Suppressor macrophage (primary cell): ENCODE measurements around the gene IRF2.

ENCODE experiments used
- DNase-seq, 4 experiments: peaks; one replicate each; pipeline ENCODE4 v3.0.0-alpha.2; 2020 to 2022

Gene IRF2

GRCh38 chr4:184406958-184407391, 67.4 kb downstream of the IRF2 start:
- peak; percentile 43 to 78 (median 70) for DNase-seq

- DNase-seq, result no peak
These were observed 70.3 kb downstream of the IRF2 start for GRCh38 chr4:184404047-184404446.

GRCh38 chr4:184403384-184403781, 71.0 kb downstream of the IRF2 start:
- no peak for DNase-seq

- DNase-seq, result no peak
These were observed 71.5 kb downstream of the IRF2 start for GRCh38 chr4:184402740-184403383.

- DNase-seq, result no peak
These were observed 72.1 kb downstream of the IRF2 start for GRCh38 chr4:184402239-184402638.

- no peak for DNase-seq
These were observed 72.8 kb downstream of the IRF2 start for GRCh38 chr4:184401397-184402171.

GRCh38 chr4:184400891-184401290, 73.5 kb downstream of the IRF2 start:
- DNase-seq, result no peak

- peak in 1 of 4 experiments; percentile 17 for DNase-seq
These were observed 73.9 kb downstream of the IRF2 start for GRCh38 chr4:184400375-184400870.

GRCh38 chr4:184399512-184399908, 74.8 kb downstream of the IRF2 start:
- no peak for DNase-seq

GRCh38 chr4:184398741-184399511, 75.4 kb downstream of the IRF2 start:
- DNase-seq, result no peak

- no peak for DNase-seq
These were observed 76.7 kb downstream of the IRF2 start for GRCh38 chr4:184397516-184398163.

- DNase-seq, result no peak
These were observed 77.5 kb downstream of the IRF2 start for GRCh38 chr4:184396570-184397515.

GRCh38 chr4:184395971-184396391, 78.4 kb downstream of the IRF2 start:
- DNase-seq, result no peak

GRCh38 chr4:184395451-184395917, 78.9 kb downstream of the IRF2 start:
- DNase-seq, result peak in 2 of 4 experiments; percentile 26 to 32

- peak; percentile 87 to 96 (median 92) for DNase-seq
These were observed 81.4 kb downstream of the IRF2 start for GRCh38 chr4:184392748-184393559.

GRCh38 chr4:184392316-184392715, 82.0 kb downstream of the IRF2 start:
- peak in 1 of 4 experiments; percentile 34 for DNase-seq

- DNase-seq, result no peak
These were observed 84.1 kb downstream of the IRF2 start for GRCh38 chr4:184389978-184390900.

- no peak for DNase-seq
These were observed 86.2 kb downstream of the IRF2 start for GRCh38 chr4:184388106-184388505.

- no peak for DNase-seq
These were observed 87.0 kb downstream of the IRF2 start for GRCh38 chr4:184387351-184387750.
